Endometrial microvascular endothelial cells (primary cell): ENCODE results near the gene GRK4. TPM values are rescaled to one million over a fixed set of nuclear protein-coding genes. Genes with fewer than 3 reads are reported as not detected.

Experiments used
- in situ Hi-C: cut with HindIII; loops from 2 replicates; pipeline ENCODE4 v1.10.0; 2017; ENCODE audit warnings: low sequenced_read_pairs, low pct_unique_long_range_greater_than_20kb; ENCODE audit errors: inconsistent ontology term
- total RNA-seq: library from RNA; depleted of rRNA; stranded (reverse); fragments of >200 nt; gene quantifications from one replicate; pipeline ENCODE4 v1.2.3, GENCODE V29; 2015; ENCODE audit errors: inconsistent ontology term

GRK4 gene
- total RNA-seq, 1 donor from 2014 or later: 1.7 TPM

- in situ Hi-C loops: no loop called here
Observed at GRCh38 chr4:3026540-3026939, 63.2 kb downstream of the GRK4 start.

DNA sequence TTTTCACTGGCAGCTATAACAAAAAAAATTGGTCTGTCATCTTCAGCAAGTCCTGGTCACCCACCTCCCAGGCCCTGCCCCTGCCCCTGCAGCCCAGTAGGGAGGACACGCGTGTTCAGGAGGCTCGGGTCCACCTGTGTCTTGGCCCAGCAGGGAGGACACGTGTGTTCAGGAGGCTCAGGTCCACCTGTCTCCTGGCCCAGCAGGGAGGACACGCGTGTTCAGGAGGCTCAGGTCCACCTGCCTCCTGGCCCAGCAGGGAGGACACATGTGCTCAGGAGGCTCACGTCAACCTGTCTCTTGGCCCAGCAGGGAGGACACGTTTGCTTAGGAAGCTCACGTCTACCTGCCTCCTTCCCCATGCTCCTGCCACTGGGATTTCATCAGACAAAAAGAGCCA, 66.1 kb downstream of the GRK4 start:
- in situ Hi-C loops: no loop called here

DNA sequence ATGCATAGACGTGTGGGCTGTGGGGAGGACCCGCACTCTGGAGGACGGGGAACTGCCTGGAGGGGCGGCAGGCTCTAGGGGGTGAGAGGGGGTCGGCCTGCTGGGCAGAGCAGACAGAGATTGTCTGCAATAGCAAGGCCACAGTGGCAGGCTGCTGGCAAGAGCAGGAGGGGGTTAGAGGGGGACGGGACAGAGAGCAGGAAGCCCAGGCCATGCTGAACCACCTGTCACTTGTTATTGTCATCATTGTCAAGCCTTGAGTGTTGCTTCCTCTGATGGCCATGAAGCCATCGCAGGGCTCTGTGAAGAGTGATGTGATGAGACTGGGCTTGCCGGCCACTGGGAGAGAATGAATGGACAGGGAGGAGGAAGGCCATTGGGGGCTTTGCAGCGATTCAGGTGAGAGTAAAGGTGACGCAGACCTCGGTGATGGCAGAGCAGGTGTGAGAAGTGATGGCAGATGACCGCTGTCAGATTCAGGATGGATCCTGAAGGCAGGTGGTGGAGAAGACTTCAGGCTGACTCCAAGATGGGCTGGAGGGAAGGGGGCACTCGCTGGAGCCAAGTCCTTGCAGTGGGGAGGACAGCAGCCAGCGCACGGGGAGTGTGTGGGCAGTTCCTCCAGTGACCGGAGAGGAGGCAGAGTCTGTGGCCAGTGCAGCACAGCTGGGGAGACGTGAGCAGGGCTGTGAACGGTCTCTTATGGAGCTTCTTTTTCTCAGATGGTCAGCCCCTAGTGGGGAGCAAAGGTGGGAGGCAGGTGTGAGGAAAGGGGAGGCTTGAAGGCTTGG, 67.4 kb downstream of the GRK4 start:
- in situ Hi-C loops: no loop called here

GRCh38 chr4:3031357-3032082, 68.1 kb downstream of the GRK4 start:
- in situ Hi-C loops: no loop called here

DNA sequence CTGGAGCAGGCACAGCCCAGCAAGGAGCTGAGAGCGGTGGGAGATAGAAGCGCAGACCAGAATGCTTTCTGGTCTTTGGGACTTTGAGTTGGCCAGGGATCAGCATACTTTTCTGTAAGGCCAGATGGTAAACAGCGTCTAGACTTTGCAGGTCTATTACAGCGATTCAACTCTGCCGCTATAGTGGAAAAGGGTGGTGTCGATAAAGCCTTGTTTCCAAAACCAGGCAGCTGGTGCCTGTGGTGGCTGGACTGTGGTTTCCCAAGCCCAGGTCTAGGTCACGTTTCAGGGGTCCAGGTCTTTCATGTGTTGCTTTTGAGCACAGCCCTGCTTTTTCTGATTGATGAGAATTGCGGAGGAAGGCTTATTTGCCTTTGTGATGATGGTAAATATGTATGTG, 70.9 kb downstream of the GRK4 start:
- in situ Hi-C loops: no loop called here

DNA sequence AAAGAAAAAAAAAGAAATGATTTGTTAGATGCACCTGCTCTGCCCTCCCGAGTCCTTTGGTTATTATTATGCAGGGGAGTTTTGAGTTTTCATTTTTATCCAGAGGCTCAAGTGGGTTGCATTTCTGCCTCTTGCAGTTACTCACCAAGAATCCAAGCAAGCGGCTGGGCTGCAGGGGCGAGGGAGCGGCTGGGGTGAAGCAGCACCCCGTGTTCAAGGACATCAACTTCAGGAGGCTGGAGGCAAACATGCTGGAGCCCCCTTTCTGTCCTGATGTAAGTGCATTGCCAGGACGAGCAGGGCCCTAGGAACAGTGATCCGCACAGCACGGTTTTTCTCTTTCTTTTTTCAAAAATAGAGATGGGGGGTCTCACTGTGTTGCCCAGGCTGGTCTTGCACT, 71.9 kb downstream of the GRK4 start:
- in situ Hi-C loops: no loop called here

DNA sequence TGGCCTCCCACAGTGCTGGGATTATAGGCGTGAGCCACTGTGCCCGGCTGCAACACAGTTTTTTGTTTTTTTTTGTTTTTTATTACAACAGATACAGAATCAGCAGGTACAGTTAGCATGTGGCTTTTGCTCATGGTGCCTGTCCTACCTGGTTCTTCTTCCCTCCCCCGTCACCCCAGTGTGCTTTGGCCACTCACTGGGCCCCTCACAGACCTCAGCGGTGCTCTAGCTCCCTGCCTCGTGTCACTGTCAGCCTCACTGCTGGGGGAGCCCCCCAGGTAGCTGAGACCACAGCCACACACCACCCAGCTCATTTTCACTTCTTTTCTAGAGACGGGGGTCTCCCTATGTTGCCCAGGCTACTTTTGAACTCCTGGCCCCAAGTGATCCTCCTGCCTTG, 72.3 kb downstream of the GRK4 start:
- in situ Hi-C loops: no loop called here

- in situ Hi-C loops: no loop called here
Observed at GRCh38 chr4:3036131-3036952, 73.0 kb downstream of the GRK4 start.

- in situ Hi-C loops: no loop called here
Observed at GRCh38 chr4:3037957-3038461, 74.6 kb downstream of the GRK4 start.

GRCh38 chr4:3039706-3040366, 76.5 kb downstream of the GRK4 start:
- in situ Hi-C loops: no loop called here

GRCh38 chr4:3040452-3041191, 77.3 kb downstream of the GRK4 start:
- in situ Hi-C loops: no loop called here

GRCh38 chr4:3041192-3042142, 78.1 kb downstream of the GRK4 start:
- in situ Hi-C loops: no loop called here

DNA sequence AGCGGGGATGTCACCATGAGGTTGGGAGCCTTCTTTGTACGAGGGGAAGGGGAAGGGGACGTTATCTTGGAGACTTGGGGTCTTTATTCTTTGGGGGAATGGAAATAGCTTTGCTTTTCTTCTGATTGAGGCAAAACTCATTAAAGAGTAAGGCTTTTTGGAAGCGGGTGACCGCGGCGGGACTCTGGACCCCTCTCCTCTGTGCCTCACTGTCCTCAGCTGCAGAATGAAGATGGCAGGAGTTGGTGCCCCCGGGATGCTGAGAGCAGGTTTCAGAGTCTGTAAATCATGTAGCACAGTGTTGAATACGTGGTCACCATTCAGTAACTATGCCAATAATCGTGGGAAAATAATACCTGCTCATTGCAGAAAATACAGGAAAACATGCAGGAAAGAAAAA, 78.9 kb downstream of the GRK4 start:
- in situ Hi-C loops: no loop called here

GRCh38 chr4:3043282-3044020, 80.1 kb downstream of the GRK4 start:
- in situ Hi-C loops: no loop called here

DNA sequence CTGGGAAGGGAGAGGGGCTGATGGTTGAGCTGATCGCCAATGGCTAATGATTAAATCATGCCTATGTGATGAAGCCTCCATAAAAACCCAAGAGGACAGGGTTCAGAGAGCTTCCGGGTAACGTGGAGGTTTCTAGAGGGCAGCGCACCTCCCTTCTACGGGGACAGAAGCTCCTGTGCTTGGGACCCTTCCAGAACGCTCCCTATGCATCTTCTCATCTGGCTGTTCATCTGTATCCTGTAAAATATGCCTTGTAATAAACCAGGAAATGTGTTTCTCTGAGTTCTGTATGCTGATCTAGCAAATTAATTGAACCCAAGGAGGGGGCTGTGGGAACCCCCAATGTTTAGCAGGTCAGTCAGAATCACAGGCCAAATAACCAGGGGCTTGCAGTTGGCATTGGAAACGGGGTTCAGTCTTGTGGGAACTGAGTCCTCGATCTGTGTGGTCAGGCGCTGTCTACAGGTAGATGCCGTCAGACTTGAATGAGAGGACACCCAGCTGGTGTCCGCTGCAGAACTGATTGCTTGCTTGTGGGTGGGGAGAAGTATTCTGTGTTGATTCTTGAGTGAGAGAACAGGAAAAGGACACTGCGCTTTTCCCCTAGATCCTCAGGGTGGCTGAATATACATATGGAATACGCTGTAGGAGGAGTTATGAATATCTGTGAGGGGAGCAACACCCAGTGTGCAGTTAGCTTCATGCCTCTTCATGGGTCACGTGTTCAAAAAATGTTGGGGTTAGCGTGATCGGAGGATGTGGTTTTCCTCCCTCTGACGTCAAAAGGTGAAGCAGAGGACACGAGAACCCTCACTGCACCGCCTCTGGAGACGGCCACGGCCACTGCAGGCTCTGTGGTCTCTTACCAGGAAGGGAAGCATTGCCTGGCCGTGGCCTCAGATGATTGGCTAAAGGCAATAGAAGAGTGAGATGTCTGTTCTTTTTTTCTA, 81.8 kb downstream of the GRK4 start:
- in situ Hi-C loops: no loop called here

GRCh38 chr4:3046162-3046561, 82.8 kb downstream of the GRK4 start:
- in situ Hi-C loops: no loop called here
